ENCODE data around the gene H19. TPM values are rescaled to one million over a fixed set of nuclear protein-coding genes. Genes with fewer than 3 reads are reported as not detected.
A peak's percentile ranks its signal among the peaks of the same experiment; 100 is the strongest.

H19 gene
- total and polyA plus RNA-seq, 9 of the 15 experiments (the other 6 are each of a cell fraction or from before 2014, with no cell fraction given) = 0.13 to 682 (median 15.7) TPM

DNA sequence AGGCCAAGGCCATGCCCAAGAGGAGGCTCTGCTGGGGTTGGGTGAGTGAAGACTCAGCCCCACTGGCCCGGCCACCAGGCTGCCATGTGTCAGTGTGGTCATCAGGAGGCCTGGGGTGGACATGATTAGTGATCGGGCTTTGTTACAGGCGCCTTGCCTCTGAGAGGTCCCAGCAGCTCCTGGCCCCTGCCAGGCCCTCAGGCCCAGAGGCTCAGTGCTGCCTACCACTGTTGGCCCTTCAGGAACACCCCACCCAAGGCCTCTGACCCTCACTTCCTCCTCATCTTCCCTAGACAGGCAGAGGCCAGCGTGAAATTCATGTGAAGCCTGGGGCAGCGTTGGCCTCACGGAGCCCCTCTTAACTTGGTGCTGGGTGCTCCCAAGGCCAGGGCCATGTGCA lies 48.3 kb downstream of the H19 start (continued):
- TF ChIP-seq FOXM1 (IDR thresholded peaks at IDR 0.05; ENCODE audit: low read depth) = no peak
- no peak for TF ChIP-seq FOXM1 (CRISPR knock-in tag; IDR thresholded peaks at IDR 0.05; ENCODE audit: low read depth)
- no peak for TF ChIP-seq RFX5 (IDR thresholded peaks at IDR 0.05; ENCODE audit: low read depth, low read length)
- TF ChIP-seq TGIF2 (CRISPR knock-in tag; IDR thresholded peaks at IDR 0.05) = no peak

DNA sequence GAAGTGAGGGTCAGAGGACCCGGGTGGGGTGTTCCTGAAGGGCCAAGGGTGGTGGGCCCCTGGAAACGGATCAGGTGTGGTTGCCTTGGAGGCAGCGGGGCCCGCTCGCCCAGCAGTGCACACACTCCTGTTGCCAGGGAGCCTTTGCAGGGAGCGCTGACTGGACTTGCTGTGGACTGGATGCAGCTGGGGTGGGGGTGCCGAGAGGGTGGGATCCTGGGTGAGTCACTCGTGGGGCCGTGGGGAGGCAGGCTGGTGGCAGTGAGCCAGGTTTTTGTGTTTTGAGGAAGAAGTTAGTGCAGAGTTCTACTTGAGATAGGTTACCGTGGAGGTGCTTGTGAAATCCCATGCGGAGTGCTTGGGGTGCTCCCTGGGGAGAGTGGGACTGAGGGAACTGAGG lies 49.3 kb downstream of the H19 start:
- Histone ChIP-seq H3K9me1 (ENCODE audit: control insufficient read depth, insufficient read depth, low read length) (no peaks in the 10 kb centered on the region), H3K36me3 (ENCODE audit: control insufficient read depth, insufficient read depth, low read length) (no peaks in the 10 kb centered on the region), H3K4me1 (replicated peaks in 1 of 2; ENCODE audit: control insufficient read depth in 2 of 2, insufficient read depth in 2 of 2, low read length in 2 of 2) (0 out of 5 replicates have a peak, but pooled peaks cover 0 to 3% of the 10 kb centered on the region in 2 experiments), H3K9ac (ENCODE audit: insufficient read depth in 1 of 2, low read depth in 2 of 2, low read length in 2 of 2) (no peak overlapping the region), H4K20me1 (replicated peaks; ENCODE audit: control insufficient read depth, insufficient read depth, low read length) (no peaks in the 10 kb centered on the region), H3K27ac (ENCODE audit: extremely low read depth, low read depth, low read length) (no peak overlapping the region), H3K4me3 (no peak overlapping the region), H3K4me2 (ENCODE audit: insufficient read depth, low read length) (no peak overlapping the region), H3K79me2 (ENCODE audit: control insufficient read depth, insufficient read depth, low read length) (no peaks in the 10 kb centered on the region), H2AFZ (ENCODE audit: low read depth, low read length) (no peak overlapping the region), H3K9me3 (replicated peaks; ENCODE audit: control insufficient read depth, insufficient read depth, low read depth, low read length) (no peaks in the 10 kb centered on the region), H3K27me3 (ENCODE audit: control insufficient read depth in 2 of 2, insufficient read depth in 2 of 2, low read length in 2 of 2) (no peaks in the 10 kb centered on the region)
- in situ Hi-C loops (cut with MboI) (no loop called here), intact Hi-C loops (cut with micrococcal nuclease) (no loop called here)
- CTCF ChIA-PET (ENCODE audit: low intra/inter-chr PET ratio) = interaction anchor here (0.8 to 3.3 kb wide), 3 partner anchors 51 to 254 kb away, joined by 3 to 25 read pairs (median 7); no protein-coding TSS in a partner anchor
- TF ChIP-seq, protein P1, sequence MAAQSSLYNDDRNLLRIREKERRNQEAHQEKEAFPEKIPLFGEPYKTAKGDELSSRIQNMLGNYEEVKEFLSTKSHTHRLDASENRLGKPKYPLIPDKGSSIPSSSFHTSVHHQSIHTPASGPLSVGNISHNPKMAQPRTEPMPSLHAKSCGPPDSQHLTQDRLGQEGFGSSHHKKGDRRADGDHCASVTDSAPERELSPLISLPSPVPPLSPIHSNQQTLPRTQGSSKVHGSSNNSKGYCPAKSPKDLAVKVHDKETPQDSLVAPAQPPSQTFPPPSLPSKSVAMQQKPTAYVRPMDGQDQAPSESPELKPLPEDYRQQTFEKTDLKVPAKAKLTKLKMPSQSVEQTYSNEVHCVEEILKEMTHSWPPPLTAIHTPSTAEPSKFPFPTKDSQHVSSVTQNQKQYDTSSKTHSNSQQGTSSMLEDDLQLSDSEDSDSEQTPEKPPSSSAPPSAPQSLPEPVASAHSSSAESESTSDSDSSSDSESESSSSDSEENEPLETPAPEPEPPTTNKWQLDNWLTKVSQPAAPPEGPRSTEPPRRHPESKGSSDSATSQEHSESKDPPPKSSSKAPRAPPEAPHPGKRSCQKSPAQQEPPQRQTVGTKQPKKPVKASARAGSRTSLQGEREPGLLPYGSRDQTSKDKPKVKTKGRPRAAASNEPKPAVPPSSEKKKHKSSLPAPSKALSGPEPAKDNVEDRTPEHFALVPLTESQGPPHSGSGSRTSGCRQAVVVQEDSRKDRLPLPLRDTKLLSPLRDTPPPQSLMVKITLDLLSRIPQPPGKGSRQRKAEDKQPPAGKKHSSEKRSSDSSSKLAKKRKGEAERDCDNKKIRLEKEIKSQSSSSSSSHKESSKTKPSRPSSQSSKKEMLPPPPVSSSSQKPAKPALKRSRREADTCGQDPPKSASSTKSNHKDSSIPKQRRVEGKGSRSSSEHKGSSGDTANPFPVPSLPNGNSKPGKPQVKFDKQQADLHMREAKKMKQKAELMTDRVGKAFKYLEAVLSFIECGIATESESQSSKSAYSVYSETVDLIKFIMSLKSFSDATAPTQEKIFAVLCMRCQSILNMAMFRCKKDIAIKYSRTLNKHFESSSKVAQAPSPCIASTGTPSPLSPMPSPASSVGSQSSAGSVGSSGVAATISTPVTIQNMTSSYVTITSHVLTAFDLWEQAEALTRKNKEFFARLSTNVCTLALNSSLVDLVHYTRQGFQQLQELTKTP (IDR thresholded peaks at IDR 0.05; ENCODE audit: low read depth in 1 of 2, partially characterized antibody in 2 of 2) = no peak
- TF ChIP-seq NFYB (IDR thresholded peaks at IDR 0.05; ENCODE audit: extremely low read depth, insufficient read length) = no peak
- TF ChIP-seq, protein P2, sequence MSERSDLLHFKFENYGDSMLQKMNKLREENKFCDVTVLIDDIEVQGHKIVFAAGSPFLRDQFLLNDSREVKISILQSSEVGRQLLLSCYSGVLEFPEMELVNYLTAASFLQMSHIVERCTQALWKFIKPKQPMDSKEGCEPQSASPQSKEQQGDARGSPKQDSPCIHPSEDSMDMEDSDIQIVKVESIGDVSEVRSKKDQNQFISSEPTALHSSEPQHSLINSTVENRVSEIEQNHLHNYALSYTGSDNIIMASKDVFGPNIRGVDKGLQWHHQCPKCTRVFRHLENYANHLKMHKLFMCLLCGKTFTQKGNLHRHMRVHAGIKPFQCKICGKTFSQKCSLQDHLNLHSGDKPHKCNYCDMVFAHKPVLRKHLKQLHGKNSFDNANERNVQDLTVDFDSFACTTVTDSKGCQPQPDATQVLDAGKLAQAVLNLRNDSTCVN (CRISPR knock-in tag; IDR thresholded peaks at IDR 0.05) = no peak
- TF ChIP-seq, protein P3, sequence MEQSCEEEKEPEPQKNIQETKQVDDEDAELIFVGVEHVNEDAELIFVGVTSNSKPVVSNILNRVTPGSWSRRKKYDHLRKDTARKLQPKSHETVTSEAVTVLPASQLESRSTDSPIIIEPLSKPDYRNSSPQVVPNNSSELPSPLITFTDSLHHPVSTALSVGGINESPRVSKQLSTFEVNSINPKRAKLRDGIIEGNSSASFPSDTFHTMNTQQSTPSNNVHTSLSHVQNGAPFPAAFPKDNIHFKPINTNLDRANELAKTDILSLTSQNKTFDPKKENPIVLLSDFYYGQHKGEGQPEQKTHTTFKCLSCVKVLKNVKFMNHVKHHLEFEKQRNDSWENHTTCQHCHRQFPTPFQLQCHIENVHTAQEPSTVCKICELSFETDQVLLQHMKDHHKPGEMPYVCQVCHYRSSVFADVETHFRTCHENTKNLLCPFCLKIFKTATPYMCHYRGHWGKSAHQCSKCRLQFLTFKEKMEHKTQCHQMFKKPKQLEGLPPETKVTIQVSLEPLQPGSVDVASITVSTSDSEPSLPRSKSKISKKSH (CRISPR knock-in tag; IDR thresholded peaks at IDR 0.05) = no peak
- TF ChIP-seq FOXK2 (conservative IDR thresholded peaks at IDR 0.05 in 1 of 2, IDR thresholded peaks at IDR 0.05 in 1 of 2; ENCODE audit: low read depth in 2 of 2) = no peak
- TF ChIP-seq STAG1 (CRISPR knock-in tag; IDR thresholded peaks at IDR 0.05; ENCODE audit: borderline replicate concordance) = no peak
- no peak for TF ChIP-seq XRCC3 (IDR thresholded peaks at IDR 0.05)
- TF ChIP-seq ZNF384 (IDR thresholded peaks at IDR 0.05; ENCODE audit: low read depth, low read length) = no peak
- FAIRE-seq = peak; percentile 55
- no CpG with 5 or more reads among the region's 11 CpGs for WGBS (ENCODE audit: insufficient coverage, low coverage, missing lambda C conversion rate)
- POLR2A ChIA-PET = no interaction called here
- peak; percentile 46 for ATAC-seq
- no peak for DNase-seq (ENCODE audit: extremely low read depth in 1 of 4, low spot score in 3 of 4)
- BruUV-seq (replicated peaks) = no TSS peak

Data from K562 (cell line).